ENCODE data around the gene SGCD. TPM values are rescaled to one million over a fixed set of nuclear protein-coding genes. Genes with fewer than 3 reads are reported as not detected.

SGCD gene
- total RNA-seq, 4 donors from 2014 or later = 12.4 to 17.8 (median 13.4) TPM

GRCh38 chr5:156634301-156634700 lies 307.3 kb downstream of the SGCD start:
- Histone ChIP-seq H3K27me3 (no peaks in the 10 kb centered on the region), H3K27ac (no peak overlapping the region), H3K36me3 (no peaks in the 10 kb centered on the region), H3K4me3 (no peak overlapping the region), H3K4me1 (no peaks in the 10 kb centered on the region), H3K9me3 (no peaks in the 10 kb centered on the region)
- no peak for DNase-seq (ENCODE audit: low spot score in 2 of 2)
- TF ChIP-seq EP300 (IDR thresholded peaks at IDR 0.05) (no peak), POLR2A (IDR thresholded peaks at IDR 0.05) (no peak)
- TF ChIP-seq, protein P1, sequence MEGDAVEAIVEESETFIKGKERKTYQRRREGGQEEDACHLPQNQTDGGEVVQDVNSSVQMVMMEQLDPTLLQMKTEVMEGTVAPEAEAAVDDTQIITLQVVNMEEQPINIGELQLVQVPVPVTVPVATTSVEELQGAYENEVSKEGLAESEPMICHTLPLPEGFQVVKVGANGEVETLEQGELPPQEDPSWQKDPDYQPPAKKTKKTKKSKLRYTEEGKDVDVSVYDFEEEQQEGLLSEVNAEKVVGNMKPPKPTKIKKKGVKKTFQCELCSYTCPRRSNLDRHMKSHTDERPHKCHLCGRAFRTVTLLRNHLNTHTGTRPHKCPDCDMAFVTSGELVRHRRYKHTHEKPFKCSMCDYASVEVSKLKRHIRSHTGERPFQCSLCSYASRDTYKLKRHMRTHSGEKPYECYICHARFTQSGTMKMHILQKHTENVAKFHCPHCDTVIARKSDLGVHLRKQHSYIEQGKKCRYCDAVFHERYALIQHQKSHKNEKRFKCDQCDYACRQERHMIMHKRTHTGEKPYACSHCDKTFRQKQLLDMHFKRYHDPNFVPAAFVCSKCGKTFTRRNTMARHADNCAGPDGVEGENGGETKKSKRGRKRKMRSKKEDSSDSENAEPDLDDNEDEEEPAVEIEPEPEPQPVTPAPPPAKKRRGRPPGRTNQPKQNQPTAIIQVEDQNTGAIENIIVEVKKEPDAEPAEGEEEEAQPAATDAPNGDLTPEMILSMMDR (IDR thresholded peaks at IDR 0.05) = no peak
- WGBS, 2 donors = 93% methylated on average over 2 of the region's 2 CpGs

DNA sequence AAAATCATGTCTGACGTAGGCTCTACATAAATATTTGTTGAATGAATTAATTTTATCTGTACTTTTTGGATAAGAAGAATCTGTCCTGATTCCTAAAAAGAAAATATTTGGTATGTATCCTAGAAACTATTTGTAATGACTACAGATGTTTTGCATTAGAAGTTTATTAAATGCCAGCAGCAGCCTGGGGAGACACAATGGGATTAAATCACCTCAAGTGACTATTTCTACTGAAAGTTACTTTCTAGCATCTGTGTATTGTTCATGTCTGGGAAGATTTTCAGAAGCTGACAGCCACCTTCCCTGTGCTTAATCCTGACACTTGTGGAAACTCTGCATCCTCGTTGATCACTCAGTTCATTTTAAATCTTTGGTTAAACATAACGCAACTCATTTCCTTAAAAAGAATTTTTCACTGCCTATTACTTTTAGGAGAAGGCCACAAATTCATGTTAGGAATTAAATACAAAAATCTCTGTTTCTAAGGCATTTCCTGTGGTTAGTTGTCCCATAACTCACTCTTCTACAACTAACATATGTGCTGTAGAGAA lies 313.8 kb downstream of the SGCD start:
- H3K4me3 ChIP-seq = no peak overlapping the region
- DNase-seq (ENCODE audit: low spot score in 2 of 2) = no peak
- no peaks in the 10 kb centered on the region for H3K4me1 ChIP-seq
- H3K27ac ChIP-seq = no peak overlapping the region
- no peak for TF ChIP-seq EP300 (IDR thresholded peaks at IDR 0.05)
- TF ChIP-seq POLR2A (IDR thresholded peaks at IDR 0.05) = no peak
- TF ChIP-seq, protein P1 (IDR thresholded peaks at IDR 0.05) = no peak
- 50 to 52% methylated on average over 3 of the region's 3 CpGs for WGBS, 2 donors
- no peaks in the 10 kb centered on the region for H3K36me3 ChIP-seq
- no peaks in the 10 kb centered on the region for H3K9me3 ChIP-seq
- no peaks in the 10 kb centered on the region for H3K27me3 ChIP-seq

GRCh38 chr5:156641686-156642085 lies 314.7 kb downstream of the SGCD start:
- DNase-seq (ENCODE audit: low spot score in 2 of 2) = no peak
- no peaks in the 10 kb centered on the region for H3K4me1 ChIP-seq
- no peak overlapping the region for H3K27ac ChIP-seq
- no peaks in the 10 kb centered on the region for H3K9me3 ChIP-seq
- TF ChIP-seq, protein P1 (IDR thresholded peaks at IDR 0.05) = no peak
- TF ChIP-seq EP300 (IDR thresholded peaks at IDR 0.05) (no peak), POLR2A (IDR thresholded peaks at IDR 0.05) (no peak)
- no peaks in the 10 kb centered on the region for H3K27me3 ChIP-seq
- H3K4me3 ChIP-seq = no peak overlapping the region
- WGBS, 2 donors = 67 to 70% methylated on average over 1 of the region's 1 CpG
- H3K36me3 ChIP-seq = no peaks in the 10 kb centered on the region

- H3K27me3 ChIP-seq = no peaks in the 10 kb centered on the region
- TF ChIP-seq EP300 (IDR thresholded peaks at IDR 0.05) (no peak), POLR2A (IDR thresholded peaks at IDR 0.05) (no peak)
- TF ChIP-seq, protein P1 (IDR thresholded peaks at IDR 0.05) = no peak
- no peak for DNase-seq (ENCODE audit: low spot score in 2 of 2)
- no peak overlapping the region for H3K4me3 ChIP-seq
- 49 to 50% methylated on average over 4 of the region's 4 CpGs for WGBS, 2 donors
- H3K27ac ChIP-seq = no peak overlapping the region
- H3K36me3 ChIP-seq = no peaks in the 10 kb centered on the region
- no peaks in the 10 kb centered on the region for H3K4me1 ChIP-seq
- no peaks in the 10 kb centered on the region for H3K9me3 ChIP-seq
Measured at GRCh38 chr5:156647034-156647451, 320.1 kb downstream of the SGCD start.

DNA sequence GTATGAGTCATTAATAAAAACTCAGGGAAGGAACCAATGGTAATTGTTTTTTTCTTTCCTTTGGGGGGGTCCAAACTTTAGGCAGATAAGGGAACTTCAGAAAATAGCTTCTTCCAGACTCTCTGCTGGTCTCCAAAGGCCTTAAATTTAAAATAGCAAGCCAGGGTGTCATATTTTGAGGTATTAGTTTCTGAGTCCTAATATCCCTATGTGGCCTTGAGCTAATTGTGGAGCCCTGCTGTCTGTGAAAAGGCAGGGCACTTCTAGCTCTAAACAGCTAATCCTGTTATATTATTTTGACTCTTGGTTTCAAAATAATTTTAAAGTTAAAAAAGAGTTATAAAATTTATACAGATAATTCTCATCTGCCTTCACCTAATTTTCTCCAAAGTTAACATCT lies 327.5 kb downstream of the SGCD start:
- H3K27me3 ChIP-seq = no peaks in the 10 kb centered on the region
- H3K4me3 ChIP-seq = no peak overlapping the region
- TF ChIP-seq POLR2A (IDR thresholded peaks at IDR 0.05) (no peak), EP300 (IDR thresholded peaks at IDR 0.05) (no peak)
- TF ChIP-seq, protein P1 (IDR thresholded peaks at IDR 0.05) = no peak
- H3K27ac ChIP-seq = no peak overlapping the region
- H3K36me3 ChIP-seq = no peaks in the 10 kb centered on the region
- no peaks in the 10 kb centered on the region for H3K4me1 ChIP-seq
- no peak for DNase-seq (ENCODE audit: low spot score in 2 of 2)
- no peaks in the 10 kb centered on the region for H3K9me3 ChIP-seq
